T-helper 22 cell (primary cell): ENCODE results near the gene CASP2.
A peak's percentile ranks its signal among the peaks of the same experiment; 100 is the strongest.

Source experiments
- DNase-seq: peaks from one replicate; pipeline ENCODE4 v3.0.0-alpha.2; 2020; ENCODE audit warnings: low read depth

CASP2 gene

GRCh38 chr7:143331179-143331801 lies 43.1 kb downstream of the CASP2 start:
- no peak for DNase-seq

- no peak for DNase-seq
Observed at GRCh38 chr7:143334244-143334643, 46.1 kb downstream of the CASP2 start.

GRCh38 chr7:143337216-143337615 lies 49.1 kb downstream of the CASP2 start:
- no peak for DNase-seq

GRCh38 chr7:143341842-143342241 lies 53.7 kb downstream of the CASP2 start:
- DNase-seq = no peak

GRCh38 chr7:143343596-143343995 lies 55.4 kb downstream of the CASP2 start:
- DNase-seq = no peak

- peak; percentile 36 for DNase-seq
Observed at GRCh38 chr7:143345428-143345900, 57.3 kb downstream of the CASP2 start.

GRCh38 chr7:143346018-143346417 lies 57.9 kb downstream of the CASP2 start:
- DNase-seq = no peak

GRCh38 chr7:143347950-143348349 lies 59.8 kb downstream of the CASP2 start:
- no peak for DNase-seq

- DNase-seq = no peak
Observed at GRCh38 chr7:143351060-143351459, 62.9 kb downstream of the CASP2 start.

- DNase-seq = no peak
Observed at GRCh38 chr7:143351574-143351973, 63.4 kb downstream of the CASP2 start.

GRCh38 chr7:143352531-143353002 lies 64.4 kb downstream of the CASP2 start:
- no peak for DNase-seq

GRCh38 chr7:143354376-143354775 lies 66.2 kb downstream of the CASP2 start:
- no peak for DNase-seq

- no peak for DNase-seq
Observed at GRCh38 chr7:143354965-143355364, 66.8 kb downstream of the CASP2 start.

- DNase-seq = no peak
Observed at GRCh38 chr7:143355450-143356385, 67.6 kb downstream of the CASP2 start.

GRCh38 chr7:143356414-143357050 lies 68.4 kb downstream of the CASP2 start:
- DNase-seq = no peak
